NCI-H187 treated with DMSO at 0.1 percent for 48 hours (cell line): ENCODE results near the gene ALMS1.
"Not testable (repeated sequence)": the region's sequence is repeated elsewhere in the genome, so short reads cannot be mapped to it uniquely, and the experiment has no call there.

Experiments
- DNase-seq: peaks from one replicate; lab custom pipeline; 2025; lab: John Stamatoyannopoulos, UW

The ALMS1 gene

GRCh38 chr2:73624625-73625024, 239.0 kb downstream of the ALMS1 start:
- DNase-seq = not testable (repeated sequence)

- not testable (repeated sequence) for DNase-seq
Measured at GRCh38 chr2:73626237-73626636, 240.6 kb downstream of the ALMS1 start.

- not testable (repeated sequence) for DNase-seq
Measured at GRCh38 chr2:73628493-73628892, 242.9 kb downstream of the ALMS1 start.

- not testable (repeated sequence) for DNase-seq
Measured at GRCh38 chr2:73630662-73631266, 245.1 kb downstream of the ALMS1 start.

GRCh38 chr2:73636977-73637376, 251.3 kb downstream of the ALMS1 start:
- not testable (repeated sequence) for DNase-seq

- DNase-seq = no peak
Measured at GRCh38 chr2:73638429-73638828, 252.8 kb downstream of the ALMS1 start.

- DNase-seq = no peak
Measured at GRCh38 chr2:73640511-73640911, 254.9 kb downstream of the ALMS1 start.

GRCh38 chr2:73640946-73641766, 255.5 kb downstream of the ALMS1 start:
- DNase-seq = no peak

GRCh38 chr2:73641767-73642062, 256.1 kb downstream of the ALMS1 start:
- DNase-seq = no peak

- DNase-seq = no peak
Measured at GRCh38 chr2:73642338-73643018, 256.8 kb downstream of the ALMS1 start, which contains the start of gene NAT8. Gene NAT8 (minus strand): TSS chr2:73642422. CDS start chr2:73641628, 794 bp downstream.

GRCh38 chr2:73647690-73648089, 262.1 kb downstream of the ALMS1 start:
- DNase-seq = not testable (repeated sequence)

GRCh38 chr2:73651591-73652230, 266.1 kb downstream of the ALMS1 start:
- no peak for DNase-seq

- DNase-seq = no peak
Measured at GRCh38 chr2:73652348-73652747, 266.7 kb downstream of the ALMS1 start.

GRCh38 chr2:73654175-73654574, 268.5 kb downstream of the ALMS1 start:
- DNase-seq = no peak
